GM21526 (cell line): ENCODE measurements around the gene MED8.
"Not testable (repeated sequence)": the region's sequence is repeated elsewhere in the genome, so short reads cannot be mapped to it uniquely, and the experiment has no call there.

Source experiments
- ATAC-seq: cut with Tn5 transposase; IDR thresholded peaks from one replicate; pipeline ENCODE4 v1.9.1; 2021; ENCODE audit warnings: moderate library complexity; ENCODE audit not compliant: unreplicated experiment, low FRiP score

MED8 gene

GRCh38 chr1:43387976-43388599, 1.5 kb downstream of the MED8 start:
- no peak for ATAC-seq

- ATAC-seq = no peak
Observed at GRCh38 chr1:43386676-43387075, 2.9 kb downstream of the MED8 start.

- ATAC-seq = no peak
Observed at GRCh38 chr1:43383449-43383848, 6.2 kb downstream of the MED8 start.

GRCh38 chr1:43382027-43382779, 7.4 kb downstream of the MED8 start:
- no peak for ATAC-seq

GRCh38 chr1:43381612-43382011, 8.0 kb downstream of the MED8 start:
- no peak for ATAC-seq

GRCh38 chr1:43379476-43379875, 10.1 kb downstream of the MED8 start:
- no peak for ATAC-seq

GRCh38 chr1:43377831-43378230, 11.8 kb downstream of the MED8 start:
- no peak for ATAC-seq

GRCh38 chr1:43376723-43377235, 12.8 kb downstream of the MED8 start:
- no peak for ATAC-seq

GRCh38 chr1:43373066-43373940, 16.3 kb downstream of the MED8 start:
- ATAC-seq = no peak

GRCh38 chr1:43372172-43372571, 17.4 kb downstream of the MED8 start:
- no peak for ATAC-seq

- no peak for ATAC-seq
Observed at GRCh38 chr1:43370564-43370963, 19.0 kb downstream of the MED8 start.

GRCh38 chr1:43369779-43370178, 19.8 kb downstream of the MED8 start:
- not testable (repeated sequence) for ATAC-seq

GRCh38 chr1:43368646-43369020, 21.0 kb downstream of the MED8 start:
- ATAC-seq = no peak

GRCh38 chr1:43367904-43368645, 21.5 kb downstream of the MED8 start, which contains the start of gene ELOVL1:
Gene ELOVL1, minus strand, starts transcription at chr1:43368011. Its CDS starts 2,402 bp downstream, at chr1:43365609.
- peak; percentile 61 for ATAC-seq

- ATAC-seq = peak; percentile 30
Observed at GRCh38 chr1:43367026-43367903, 22.3 kb downstream of the MED8 start.

GRCh38 chr1:43366601-43367025, 23.0 kb downstream of the MED8 start:
- no peak for ATAC-seq

GRCh38 chr1:43366179-43366578, 23.4 kb downstream of the MED8 start:
- no peak for ATAC-seq

- ATAC-seq = no peak
Observed at GRCh38 chr1:43365678-43366077, 23.9 kb downstream of the MED8 start.

GRCh38 chr1:43363935-43364525, 25.6 kb downstream of the MED8 start:
- no peak for ATAC-seq
